GM10248 (cell line): ENCODE data around the gene IGSF11.

Experiments
- CTCF ChIA-PET: fragments of 300-600 bp; sonication (Branson Sonifier 250); formaldehyde crosslinking; extraction: SDS; loops from one replicate; lab custom pipeline; 2021; ENCODE audit warnings: antibody characterized with exemption; lab: Yijun Ruan, JAX
- POLR2A ChIA-PET: fragments of 350-650 bp; sonication (Branson Sonifier 250); formaldehyde crosslinking; extraction: SDS; loops from one replicate; lab custom pipeline; 2020; ENCODE audit warnings: antibody characterized with exemption; lab: Yijun Ruan, JAX
- DNase-seq: peaks from one replicate; pipeline ENCODE4 v3.0.0; 2012; ENCODE audit errors: extremely low spot score
- TF ChIP-seq, protein P1 (sequence below): IDR thresholded peaks from 2 replicates; pipeline ENCODE4 v1.5.1; 2012; ENCODE audit warnings: mild to moderate bottlenecking, low read depth; ENCODE audit errors: extremely low read depth, missing control alignments, control extremely low read depth

Gene IGSF11

GRCh38 chr3:118850687-118851086 lies 184.0 kb downstream of the IGSF11 start:
- TF ChIP-seq, protein P1, sequence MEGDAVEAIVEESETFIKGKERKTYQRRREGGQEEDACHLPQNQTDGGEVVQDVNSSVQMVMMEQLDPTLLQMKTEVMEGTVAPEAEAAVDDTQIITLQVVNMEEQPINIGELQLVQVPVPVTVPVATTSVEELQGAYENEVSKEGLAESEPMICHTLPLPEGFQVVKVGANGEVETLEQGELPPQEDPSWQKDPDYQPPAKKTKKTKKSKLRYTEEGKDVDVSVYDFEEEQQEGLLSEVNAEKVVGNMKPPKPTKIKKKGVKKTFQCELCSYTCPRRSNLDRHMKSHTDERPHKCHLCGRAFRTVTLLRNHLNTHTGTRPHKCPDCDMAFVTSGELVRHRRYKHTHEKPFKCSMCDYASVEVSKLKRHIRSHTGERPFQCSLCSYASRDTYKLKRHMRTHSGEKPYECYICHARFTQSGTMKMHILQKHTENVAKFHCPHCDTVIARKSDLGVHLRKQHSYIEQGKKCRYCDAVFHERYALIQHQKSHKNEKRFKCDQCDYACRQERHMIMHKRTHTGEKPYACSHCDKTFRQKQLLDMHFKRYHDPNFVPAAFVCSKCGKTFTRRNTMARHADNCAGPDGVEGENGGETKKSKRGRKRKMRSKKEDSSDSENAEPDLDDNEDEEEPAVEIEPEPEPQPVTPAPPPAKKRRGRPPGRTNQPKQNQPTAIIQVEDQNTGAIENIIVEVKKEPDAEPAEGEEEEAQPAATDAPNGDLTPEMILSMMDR, result no peak
- ChIA-PET POLR2A (no interaction called here), CTCF (interaction anchor here (1.4 kb wide), 1 partner anchor 8 kb away, joined by 3 read pairs; no protein-coding TSS in a partner anchor)
- no peak for DNase-seq
